Stomach (tissue), 4 donors: ENCODE results near the gene TRAF4.

Experiments used
- CTCF ChIP-seq, 7 experiments: fragments of 450-650 bp in 4 of 7; fragments of 200-600 bp in 3 of 7; sonication (generic) in 3 of 7; IDR thresholded peaks; one replicate each; pipeline ENCODE4 v1.5.1; 2016 to 2019; ENCODE audit warnings: antibody characterized with exemption in 7 of 7, control low read depth in 2 of 7, mild to moderate bottlenecking in 1 of 7
- EP300 ChIP-seq: sonication (generic); formaldehyde crosslinking; IDR thresholded peaks from one replicate; pipeline ENCODE4 v1.6.1; 2017; ENCODE audit warnings: antibody characterized with exemption
- POLR2A ChIP-seq, 4 donors: fragments of 450-650 bp; IDR thresholded peaks; one replicate each; pipeline ENCODE4 v1.6.1; 2016; ENCODE audit warnings: antibody characterized with exemption in 4 of 4, control low read depth in 2 of 4, mild to moderate bottlenecking in 1 of 4, moderate library complexity in 1 of 4
- POLR2AphosphoS5 ChIP-seq, 3 donors: sonication (generic); formaldehyde crosslinking; IDR thresholded peaks; one replicate each; pipeline ENCODE4 v1.6.1; 2016; ENCODE audit warnings: antibody characterized with exemption in 3 of 3

GRCh38 chr17:28774206-28774605, 30.4 kb downstream of the TRAF4 start:
- TF ChIP-seq CTCF (IDR thresholded peaks at IDR 0.05) (no peak), POLR2A (IDR thresholded peaks at IDR 0.05) (no peak), EP300 (no peak), POLR2AphosphoS5 (IDR thresholded peaks at IDR 0.05) (no peak)
